ENCODE measurements around the gene TRAPPC11.
"Not testable (repeated sequence)": the region's sequence is repeated elsewhere in the genome, so short reads cannot be mapped to it uniquely, and the experiment has no call there.

Gene TRAPPC11

GRCh38 chr4:183722731-183723560 lies 63.9 kb downstream of the TRAPPC11 start:
- peak; percentile 58 for DNase-seq

DNA sequence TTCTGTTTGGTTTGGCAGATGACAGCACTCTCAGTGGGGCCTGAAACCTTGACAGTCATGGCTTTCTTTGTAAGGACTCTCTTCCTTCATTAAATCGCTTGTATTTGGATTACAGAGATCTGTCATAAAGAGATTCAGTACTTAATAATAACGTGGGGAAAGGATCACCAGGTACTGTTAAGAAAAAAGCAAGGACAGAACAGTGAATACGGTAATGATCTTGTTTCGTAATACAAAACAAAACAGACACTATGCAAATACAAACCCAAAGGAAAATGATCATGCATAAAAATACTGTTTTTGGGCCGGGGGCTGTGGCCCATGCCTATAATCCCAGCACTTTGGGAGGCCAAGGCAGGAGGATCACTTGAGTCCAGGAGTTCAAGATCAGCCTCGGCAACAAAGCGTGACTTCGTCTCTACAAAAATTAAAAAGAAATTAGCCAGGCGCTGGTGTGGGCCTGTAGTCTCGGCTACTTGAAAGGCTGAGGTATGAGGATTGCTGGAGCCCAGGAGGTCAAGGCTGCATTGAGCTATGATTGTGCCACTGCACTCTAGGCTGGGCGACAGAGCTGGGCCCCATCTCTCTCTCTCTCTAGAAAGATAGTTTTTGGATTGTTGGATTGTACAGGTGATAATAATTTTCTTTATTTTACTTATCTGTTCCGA lies 64.6 kb downstream of the TRAPPC11 start:
- no peak for DNase-seq

DNA sequence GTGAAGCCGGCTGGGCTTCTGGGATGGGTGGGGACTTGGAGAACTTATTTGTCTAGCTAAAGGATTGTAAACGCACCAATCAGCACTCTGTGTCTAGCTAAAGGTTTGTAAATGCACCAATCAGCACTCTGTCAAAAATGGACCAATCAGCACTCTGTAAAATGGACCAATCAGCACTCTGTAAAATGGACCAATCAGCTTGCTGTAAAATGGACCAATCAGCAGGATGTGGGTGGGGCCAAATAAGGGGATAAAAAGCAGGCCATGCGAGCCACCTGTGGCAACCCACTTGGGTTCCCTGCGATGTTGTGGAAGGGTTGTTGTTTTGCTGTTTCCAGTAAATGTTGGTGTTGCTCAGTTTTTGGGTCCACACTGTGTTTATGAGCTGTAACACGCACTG lies 66.5 kb downstream of the TRAPPC11 start:
- DNase-seq: not testable (repeated sequence)

DNA sequence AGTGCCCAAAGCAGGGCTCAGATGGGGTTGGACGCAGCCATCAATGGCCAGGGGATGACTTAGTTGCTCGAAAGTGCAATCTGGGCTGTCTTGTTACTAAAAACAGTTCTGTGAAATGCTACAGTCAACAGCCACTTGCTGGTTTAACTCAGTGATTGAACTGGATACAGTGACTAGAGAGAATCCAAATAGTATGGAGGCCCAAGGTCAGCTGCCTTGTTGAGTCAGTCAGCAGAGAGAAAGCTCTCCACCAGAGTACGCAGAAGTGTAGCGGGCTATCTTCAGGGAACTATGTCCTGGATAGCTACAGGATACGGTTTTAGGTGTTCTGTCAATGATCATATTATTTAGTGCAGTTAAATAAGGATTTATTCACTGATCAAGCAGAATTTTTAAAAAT lies 68.4 kb downstream of the TRAPPC11 start:
- DNase-seq: no peak

- DNase-seq: no peak
Measured at GRCh38 chr4:183728223-183729068, 69.4 kb downstream of the TRAPPC11 start.

DNA sequence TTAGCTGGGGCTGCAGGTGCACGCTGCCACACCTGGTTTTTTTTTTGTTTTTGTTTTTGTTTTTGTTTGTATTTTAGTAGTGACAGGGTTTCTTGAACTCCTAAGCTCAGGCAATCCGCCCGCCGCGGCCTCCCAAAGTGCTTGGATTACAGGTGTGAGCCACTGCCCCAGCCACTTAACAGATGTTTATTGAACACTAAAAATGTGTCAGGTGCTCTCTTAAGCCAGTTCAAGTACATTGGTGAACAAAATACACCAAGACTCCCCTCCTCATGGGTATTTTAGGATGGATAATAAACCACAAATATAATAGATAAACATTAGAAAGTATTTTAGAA lies 69.9 kb downstream of the TRAPPC11 start:
- no peak for DNase-seq

DNA sequence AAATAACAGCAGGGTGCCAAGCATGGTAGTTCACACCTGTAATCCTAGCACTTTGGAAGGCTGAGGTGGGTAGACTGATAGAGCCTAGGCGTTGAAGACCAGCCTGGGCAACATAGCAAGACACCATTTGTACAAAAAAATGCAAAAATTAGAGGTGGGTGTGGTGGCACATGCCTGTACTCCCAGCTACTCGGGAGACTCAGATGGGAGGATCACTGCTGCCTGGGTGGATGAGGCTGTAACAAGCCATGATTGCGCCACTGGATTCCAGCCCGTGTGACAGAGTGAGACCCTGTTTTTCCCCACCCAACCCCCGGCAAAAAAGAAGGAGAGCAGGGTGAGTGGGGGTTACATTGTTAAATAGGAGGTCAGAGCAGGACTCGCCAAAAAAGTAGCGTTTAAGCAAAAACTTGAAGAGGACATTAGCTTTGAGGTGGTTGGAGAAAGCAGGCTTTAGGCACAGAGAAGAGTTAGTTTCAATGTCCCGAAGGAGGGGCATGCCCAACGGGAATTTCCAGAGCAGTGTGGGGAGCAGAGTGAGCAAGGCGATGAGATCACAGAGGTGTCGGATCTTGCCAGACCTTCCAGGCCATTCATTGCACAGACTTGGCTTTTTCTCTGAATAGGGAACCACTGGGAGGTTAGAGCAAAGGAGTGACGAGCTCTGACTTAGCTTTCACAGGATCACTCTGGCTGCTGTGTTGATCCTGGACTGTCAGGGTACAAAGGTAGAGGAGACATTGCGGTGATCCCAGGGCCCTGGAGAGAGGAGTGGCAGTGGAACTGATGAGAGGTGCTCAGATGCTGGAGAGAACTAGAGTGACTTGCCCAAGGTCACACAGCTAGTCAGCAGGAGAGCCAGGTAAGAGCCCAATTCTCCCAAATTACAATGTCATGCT lies 70.6 kb downstream of the TRAPPC11 start:
- no peak for DNase-seq

- no peak for DNase-seq
Measured at GRCh38 chr4:183732296-183732695, 73.2 kb downstream of the TRAPPC11 start.

DNA sequence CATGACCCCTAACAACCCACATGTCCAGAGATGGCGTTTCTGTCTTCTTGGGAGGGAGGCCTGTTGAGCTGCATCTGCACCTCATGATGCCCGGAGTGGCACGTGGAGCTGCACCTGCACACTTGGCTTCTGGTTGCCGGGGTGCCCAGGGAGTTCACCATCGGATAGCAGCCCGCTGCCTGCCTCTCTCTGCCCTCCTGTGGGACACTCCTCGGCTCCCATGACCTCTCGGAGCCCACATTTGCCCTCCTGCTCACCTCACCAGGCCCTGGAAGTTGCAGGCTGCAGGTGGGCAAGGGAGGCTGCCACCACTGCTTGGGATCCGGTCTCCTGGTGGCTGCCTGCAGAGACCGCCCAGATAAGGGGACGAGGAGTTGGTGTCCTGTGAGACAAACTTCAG lies 74.1 kb downstream of the TRAPPC11 start:
- DNase-seq: no peak

DNA sequence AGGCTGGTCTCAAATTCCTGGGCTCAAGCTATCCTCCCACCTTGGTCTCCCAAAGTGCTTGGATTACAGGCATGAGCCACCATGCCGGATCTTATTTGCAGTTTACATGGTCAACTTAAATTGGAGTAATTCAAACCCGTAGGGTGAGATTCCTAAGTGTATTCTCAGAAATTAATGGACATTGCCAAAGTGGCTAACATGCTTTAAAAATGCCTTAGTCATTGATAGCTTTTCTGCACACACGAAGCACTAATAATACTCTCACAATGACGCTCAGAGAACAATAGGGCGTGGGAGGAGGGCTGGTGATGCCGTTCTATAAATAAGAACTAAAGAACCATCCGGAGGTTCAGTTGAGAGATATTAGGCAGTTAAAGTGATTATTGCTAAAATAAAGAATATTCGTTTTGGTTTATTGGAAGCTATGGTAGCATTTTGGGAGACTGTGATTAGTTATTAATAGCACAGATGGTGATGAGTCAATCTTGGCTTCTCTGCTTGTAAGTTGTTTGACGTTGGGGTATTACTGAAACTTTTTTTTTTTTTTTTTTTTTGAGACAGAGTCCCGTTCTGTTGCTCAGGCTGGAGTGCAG lies 79.1 kb downstream of the TRAPPC11 start:
- DNase-seq: no peak

GRCh38 chr4:183738961-183739360 lies 79.9 kb downstream of the TRAPPC11 start:
- DNase-seq: no peak

GRCh38 chr4:183746305-183747229 lies 87.5 kb downstream of the TRAPPC11 start:
- no peak for DNase-seq

- no peak for DNase-seq
Measured at GRCh38 chr4:183747380-183747779, 88.3 kb downstream of the TRAPPC11 start.

GRCh38 chr4:183747931-183748670 lies 89.0 kb downstream of the TRAPPC11 start:
- no peak for DNase-seq

DNA sequence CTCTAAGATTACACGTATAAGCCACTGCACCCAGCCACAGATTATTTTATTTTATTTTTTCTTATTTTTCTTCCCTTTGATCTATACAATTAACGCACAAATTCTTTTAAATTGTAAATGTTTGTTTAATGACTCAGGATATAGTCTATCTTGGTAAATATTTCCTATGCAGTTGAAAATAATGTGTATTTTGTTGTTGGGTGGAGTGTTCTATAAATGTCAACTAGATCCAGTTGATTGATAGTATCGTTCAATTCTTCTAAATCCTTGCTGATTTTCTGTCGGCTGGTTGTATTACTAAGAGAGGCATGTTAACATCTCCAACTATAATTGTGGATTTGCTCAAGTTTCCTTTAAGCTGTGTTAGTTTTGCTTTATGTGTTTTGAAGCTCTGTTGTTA lies 92.0 kb downstream of the TRAPPC11 start:
- no peak for DNase-seq

DNA sequence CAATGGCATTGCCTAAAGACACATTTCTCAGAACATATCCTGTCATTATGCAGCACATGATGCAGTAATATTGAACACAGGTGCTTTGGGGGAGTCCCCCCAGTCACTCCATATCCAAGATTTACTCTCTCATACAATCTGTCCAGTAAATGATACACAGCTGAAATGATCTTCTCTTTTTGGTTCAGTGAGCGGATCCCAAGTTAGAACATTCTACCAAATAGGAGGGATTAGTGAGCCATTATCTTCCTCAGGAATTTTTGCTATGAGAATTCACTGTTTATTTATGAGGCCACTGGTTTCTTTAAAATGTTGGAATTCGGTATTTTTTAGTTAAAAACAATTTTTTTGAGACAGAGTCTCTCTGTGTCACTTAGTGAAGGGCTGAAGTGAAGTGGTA lies 96.5 kb downstream of the TRAPPC11 start:
- no peak for DNase-seq

GRCh38 chr4:183757060-183757459 lies 98.0 kb downstream of the TRAPPC11 start:
- no peak for DNase-seq

DNA sequence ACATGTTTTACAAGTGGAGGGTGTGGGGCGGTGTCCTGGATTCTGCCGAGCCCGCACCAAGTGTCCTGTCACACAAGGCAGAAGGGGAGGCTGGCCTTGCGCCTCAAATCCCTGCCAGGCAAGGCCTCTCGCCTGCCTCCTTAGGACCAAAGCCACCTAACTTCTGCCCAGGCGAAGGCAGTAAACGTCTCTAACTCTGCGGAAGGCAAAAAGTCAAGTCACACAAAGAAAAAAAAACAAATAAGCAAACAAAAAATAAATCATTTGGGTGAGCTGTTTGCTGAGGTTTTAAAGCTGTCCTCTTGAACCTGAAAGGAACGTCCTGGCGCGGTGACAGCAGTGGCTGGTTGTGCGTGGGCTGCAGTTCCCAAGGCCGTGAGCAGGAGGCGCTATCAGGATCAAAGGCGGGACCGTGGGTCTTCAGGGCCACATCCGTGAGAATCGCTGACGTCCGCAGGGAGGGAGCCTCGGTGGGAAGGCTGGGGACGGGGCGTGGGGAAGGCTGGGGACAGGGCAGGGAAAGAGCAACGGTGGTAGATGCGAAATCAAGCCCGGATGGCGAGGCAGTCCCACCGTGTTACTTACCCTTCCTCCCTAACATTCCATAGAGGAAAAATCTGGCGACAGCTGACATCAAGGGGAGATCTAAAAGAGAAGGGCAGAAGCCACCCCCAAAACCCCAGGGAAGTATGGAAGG lies 99.1 kb downstream of the TRAPPC11 start:
- no peak for DNase-seq

GRCh38 chr4:183758758-183759447 lies 99.8 kb downstream of the TRAPPC11 start:
- no peak for DNase-seq

Measured in stimulated activated CD8-positive, alpha-beta memory T cell treated with anti-CD3 and anti-CD28 coated beads, Interleukin-4, amount 100 ng/mL, for 48 hours (primary cell).